GM12865 (cell line): ENCODE data around the gene PHF8.
A peak's percentile ranks its signal among the peaks of the same experiment; 100 is the strongest.

Experiments
- DNase-seq: peaks from one replicate; pipeline ENCODE4 v3.0.0; 2010; ENCODE audit warnings: low read depth
- H3K4me3 ChIP-seq: 2 replicates; pipeline ENCODE4 v1.5.1; 2011; ENCODE audit warnings: mild to moderate bottlenecking, low read depth, low read length, control low read depth
- CTCF ChIP-seq: IDR thresholded peaks from 2 replicates; pipeline ENCODE4 v1.5.1; 2011; ENCODE audit warnings: low read length, control low read depth, low read depth, inconsistent platforms; ENCODE audit not compliant: insufficient read depth; ENCODE audit errors: missing control alignments

Gene PHF8

GRCh38 chrX:54044126-54044876, at the start of gene PHF8:
PHF8 (minus strand) TSS chrX:54044473; CDS start chrX:54042728, 1,745 bp downstream.
- DNase-seq = peak; percentile 97
- no peak for TF ChIP-seq CTCF
- H3K4me3 ChIP-seq = peak within 1 kb of the TSS; percentile 81

DNA sequence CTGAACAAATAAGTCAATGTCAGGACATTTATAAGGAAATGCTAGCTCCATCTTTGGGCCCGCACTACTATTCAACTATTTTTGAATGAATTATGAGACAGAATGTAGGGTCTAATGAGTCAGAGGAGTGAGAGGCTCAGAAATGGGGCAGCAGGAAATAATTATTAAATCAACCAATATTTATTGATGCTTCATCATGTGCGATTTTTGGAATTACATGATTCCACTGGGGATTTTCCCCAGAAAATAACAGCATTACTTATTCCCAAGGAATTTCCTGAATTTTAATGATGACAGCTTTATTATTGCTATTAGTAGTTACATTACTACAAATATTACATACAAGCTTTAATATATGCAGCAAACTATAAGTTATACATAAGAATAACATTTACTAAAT, 49.3 kb upstream of the PHF8 start:
- no peak for DNase-seq
- TF ChIP-seq CTCF = no peak
- no peak overlapping the region for H3K4me3 ChIP-seq

- DNase-seq = no peak
- TF ChIP-seq CTCF = no peak
These were observed 48.9 kb upstream of the PHF8 start for GRCh38 chrX:54093159-54093558.

GRCh38 chrX:54090880-54091279, 46.6 kb upstream of the PHF8 start:
- TF ChIP-seq CTCF = no peak
- DNase-seq = no peak
- no peak overlapping the region for H3K4me3 ChIP-seq

More at GRCh38 chrX:54093159-54093558, 48.9 kb upstream of the PHF8 start:
- no peak overlapping the region for H3K4me3 ChIP-seq

DNA sequence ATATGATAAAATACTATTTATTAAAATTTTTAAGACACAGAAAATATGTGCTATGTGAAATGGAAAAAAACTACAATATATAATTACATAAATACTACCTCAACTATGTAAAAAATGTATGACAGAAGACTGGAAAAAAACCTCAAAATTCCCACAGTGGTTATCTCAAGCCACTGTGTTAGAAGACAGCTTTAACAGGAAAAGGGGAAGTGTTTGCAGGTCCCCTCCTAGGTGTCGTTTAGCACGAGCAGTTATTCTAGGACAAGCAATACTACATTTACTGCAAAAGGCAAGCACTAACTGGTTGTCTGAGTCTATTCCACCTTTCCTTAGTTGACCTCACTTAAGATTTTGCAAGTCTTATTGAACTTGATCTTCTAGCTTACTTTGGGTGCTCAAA, 44.9 kb upstream of the PHF8 start:
- H3K4me3 ChIP-seq = no peak overlapping the region
- no peak for TF ChIP-seq CTCF
- no peak for DNase-seq

- no peak for DNase-seq
- TF ChIP-seq CTCF = no peak
- no peak overlapping the region for H3K4me3 ChIP-seq
These were observed 43.4 kb upstream of the PHF8 start for GRCh38 chrX:54087661-54088060.

GRCh38 chrX:54085666-54086065, 41.4 kb upstream of the PHF8 start:
- no peak overlapping the region for H3K4me3 ChIP-seq
- TF ChIP-seq CTCF = no peak

More at GRCh38 chrX:54085666-54086065, 41.4 kb upstream of the PHF8 start:
- no peak for DNase-seq
